K562 (cell line): ENCODE data around the gene GON4L. TPM values are rescaled to one million over a fixed set of nuclear protein-coding genes. Genes with fewer than 3 reads are reported as not detected.

Source experiments
- ATAC-seq: fragments of 200-7000 bp; cut with Tn5 transposase; 3 replicates; pipeline ENCODE4 v1.9.1; 2020; ENCODE audit warnings: moderate library complexity
- BruUV-seq: library from RNA; stranded (reverse); fragments of 400-500 nt; replicated peaks from 2 replicates; lab custom pipeline; 2021; lab: Mats Ljungman, UMichigan
- CTCF ChIA-PET: fragments of 300-600 bp; formaldehyde crosslinking; extraction: SDS; loops from one replicate; lab custom pipeline; 2021; ENCODE audit warnings: low intra/inter-chr PET ratio; lab: Yijun Ruan, JAX
- POLR2A ChIA-PET: fragments of 300-600, 350-650 bp; sonication (Branson Sonifier 250); formaldehyde crosslinking; extraction: SDS; loops from one replicate; lab custom pipeline; 2021; ENCODE audit warnings: antibody characterized with exemption, inconsistent platforms; lab: Yijun Ruan, JAX
- DNase-seq, 4 experiments: peaks; one replicate each; pipeline versions ENCODE4 v3.0.0 to v3.0.0-alpha.2; 2011 to 2018; ENCODE audit warnings: low spot score in 3 of 4, mixed read lengths in 3 of 4; ENCODE audit errors: extremely low read depth in 1 of 4
- FAIRE-seq: peaks from 2 replicates; lab custom pipeline; 2011; peaks lifted over from hg19 to GRCh38; lab: Jason Lieb, UNC
- H2AFZ ChIP-seq: 2 replicates; pipeline ENCODE4 v1.6.0; 2011; ENCODE audit warnings: low read depth, low read length, control low read depth, inconsistent platforms
- H3K27ac ChIP-seq: fragments of 200-600 bp; 3 replicates; pipeline ENCODE4 v1.8.0; 2011; ENCODE audit warnings: low read depth, mild to moderate bottlenecking, control low read depth, inconsistent platforms, low read length, moderate library complexity, mixed read lengths; ENCODE audit errors: extremely low read depth
- H3K27me3 ChIP-seq, 2 experiments: fragments of 300-600 bp in 1 of 2; 2 replicates in 1 of 2; 3 replicates in 1 of 2; pipeline versions ENCODE4 v1.6.0 to v1.8.0; 2011; ENCODE audit warnings: inconsistent platforms in 2 of 2, low read length in 2 of 2, mild to moderate bottlenecking in 1 of 2, mixed read lengths in 1 of 2, moderate library complexity in 1 of 2; ENCODE audit not compliant: control insufficient read depth in 2 of 2, insufficient read depth in 2 of 2
- H3K36me3 ChIP-seq: fragments of 300-600 bp; 3 replicates; pipeline ENCODE4 v1.8.0; 2011; ENCODE audit warnings: mild to moderate bottlenecking, low read length, inconsistent platforms; ENCODE audit not compliant: control insufficient read depth, insufficient read depth
- H3K4me1 ChIP-seq, 2 experiments: fragments of 200-600 bp in 1 of 2; replicated peaks in 1 of 2; 2 replicates in 1 of 2; 3 replicates in 1 of 2; pipeline versions ENCODE4 v1.5.1 to v1.8.0; 2011; ENCODE audit warnings: inconsistent platforms in 2 of 2, low read length in 2 of 2, mild to moderate bottlenecking in 1 of 2, mixed read lengths in 1 of 2, moderate library complexity in 1 of 2; ENCODE audit not compliant: control insufficient read depth in 2 of 2, insufficient read depth in 2 of 2
- H3K4me2 ChIP-seq: 2 replicates; pipeline ENCODE4 v1.6.1; 2011; ENCODE audit warnings: low read length, control low read depth, inconsistent platforms, mixed read lengths; ENCODE audit not compliant: insufficient read depth
- H3K4me3 ChIP-seq: fragments of 200-600 bp; sonication (generic), shearing (Covaris generic); 2 replicates; pipeline ENCODE4 v1.5.1; 2016; ENCODE audit warnings: control low read depth, inconsistent platforms
- H3K79me2 ChIP-seq: fragments of 200-600 bp; 3 replicates; pipeline ENCODE4 v1.8.0; 2011; ENCODE audit warnings: low read length, inconsistent platforms; ENCODE audit not compliant: control insufficient read depth, insufficient read depth
- H3K9ac ChIP-seq, 2 experiments: 2 replicates each; pipeline versions ENCODE4 v1.6.0 to v1.6.1; 2011; ENCODE audit warnings: low read depth in 2 of 2, low read length in 2 of 2, control low read depth in 1 of 2, inconsistent platforms in 1 of 2, mild to moderate bottlenecking in 1 of 2, mixed read lengths in 1 of 2; ENCODE audit not compliant: insufficient read depth in 1 of 2
- H3K9me1 ChIP-seq: one replicate; pipeline ENCODE4 v1.6.0; 2011; ENCODE audit warnings: inconsistent platforms, mild to moderate bottlenecking, low read length, moderate library complexity; ENCODE audit not compliant: control insufficient read depth, insufficient read depth
- H3K9me3 ChIP-seq: replicated peaks from 2 replicates; pipeline ENCODE4 v1.5.1; 2011; ENCODE audit warnings: low read depth, low read length, inconsistent platforms; ENCODE audit not compliant: control insufficient read depth, insufficient read depth
- H4K20me1 ChIP-seq: replicated peaks from 2 replicates; pipeline ENCODE4 v1.6.1; 2011; ENCODE audit warnings: low read length, inconsistent platforms, mixed read lengths; ENCODE audit not compliant: control insufficient read depth, insufficient read depth
- CEBPG ChIP-seq, 3 experiments: fragments of 200-800 bp in 1 of 3; sonication (Bioruptor generic) in 1 of 3; sonication (generic) in 1 of 3; formaldehyde crosslinking in 1 of 3; IDR thresholded peaks in 2 of 3; conservative IDR thresholded peaks in 1 of 3; 2 replicates each; pipeline versions ENCODE4 v1.6.1 to v1.8.0; 2016 to 2022; ENCODE audit warnings: missing compliant biosample characterization in 2 of 3, missing genetic modification characterization in 2 of 3, mild to moderate bottlenecking in 1 of 3, missing genetic modification reagents in 1 of 3
- ETV5 ChIP-seq: sonication (generic); formaldehyde crosslinking; IDR thresholded peaks from 2 replicates; pipeline ENCODE4 v1.4.0; 2020; ENCODE audit warnings: low read depth, mild to moderate bottlenecking, missing genetic modification reagents
- HEY1 ChIP-seq: fragments of 250-450 bp; sonication (Bioruptor Pico); IDR thresholded peaks from 2 replicates; pipeline ENCODE4 v1.5.0; 2020; ENCODE audit warnings: mild to moderate bottlenecking, moderate library complexity, borderline replicate concordance
- HIVEP1 ChIP-seq: fragments of 250-450 bp; sonication (Bioruptor Pico); IDR thresholded peaks from 2 replicates; pipeline ENCODE4 v1.4.0; 2020; ENCODE audit warnings: mild to moderate bottlenecking
- RAD21 ChIP-seq, 2 experiments: fragments of 250-450 bp in 1 of 2; fragments of 450-650 bp in 1 of 2; sonication (Bioruptor Pico) in 1 of 2; formaldehyde crosslinking in 1 of 2; IDR thresholded peaks in 1 of 2; conservative IDR thresholded peaks in 1 of 2; 2 replicates each; pipeline versions ENCODE4 v1.4.0 to v1.8.0; 2020 to 2022; ENCODE audit warnings: mild to moderate bottlenecking in 2 of 2, moderate library complexity in 1 of 2
- RAD51 ChIP-seq: fragments of 450-650 bp; IDR thresholded peaks from 2 replicates; pipeline ENCODE4 v1.7.1; 2016; ENCODE audit warnings: low read depth, mild to moderate bottlenecking, borderline replicate concordance
- TEAD1 ChIP-seq, 2 experiments: fragments of 450-650 bp in 1 of 2; sonication (generic) in 1 of 2; formaldehyde crosslinking; IDR thresholded peaks; 2 replicates each; pipeline versions ENCODE4 v1.4.0 to v1.8.0; 2020 to 2022; ENCODE audit warnings: mild to moderate bottlenecking in 2 of 2, missing genetic modification reagents in 1 of 2
- in situ Hi-C: fragments of 300-500 bp; cut with MboI; formaldehyde crosslinking; loops from 4 replicates; pipeline ENCODE4 v1.15.0; 2018; ENCODE audit warnings: inconsistent platforms, mixed read lengths
- intact Hi-C: fragments of 100-400 bp; cut with micrococcal nuclease; formaldehyde crosslinking; loops from 2 replicates; pipeline ENCODE4 v1.14.2; 2022
- polyA plus RNA-seq, 8 experiments: library from polyadenylated mRNA; depleted of rRNA in 4 of 8; stranded (reverse) in 5 of 8; unstranded in 3 of 8; fragments of >200 nt; fragmentation: Nextera tagmentation in 2 of 8; fragmentation: Illumina TruSeq in 1 of 8; extraction: Ambion mirVana in 2 of 8; extraction: Trizol in 1 of 8; gene quantifications; 2 replicates each; pipeline versions ENCODE4 v1.2.1 to v1.2.3, GENCODE V29; 2011 to 2014; ENCODE audit warnings: inconsistent platforms in 1 of 8, missing spikeins in 1 of 8
- total RNA-seq, 7 experiments: library from RNA; depleted of rRNA in 6 of 7; stranded (reverse); fragments of >200 nt in 6 of 7; fragmentation: Illumina TruSeq in 2 of 7; extraction: Trizol in 2 of 7; gene quantifications; 2 replicates each; pipeline versions ENCODE4 v1.2.1 to v1.2.3, GENCODE V29; 2011 to 2021; ENCODE audit warnings: low replicate concordance in 1 of 7
- TF ChIP-seq, protein P1 (sequence below): fragments of 250-450 bp; sonication (Bioruptor Pico); IDR thresholded peaks from 2 replicates; pipeline ENCODE4 v1.6.1; 2021; ENCODE audit warnings: mild to moderate bottlenecking

GON4L gene
- total and polyA plus RNA-seq, 9 of the 15 experiments (the other 6 are each of a cell fraction or from before 2014, with no cell fraction given): 20.2 to 47.4 (median 33.6) TPM

DNA sequence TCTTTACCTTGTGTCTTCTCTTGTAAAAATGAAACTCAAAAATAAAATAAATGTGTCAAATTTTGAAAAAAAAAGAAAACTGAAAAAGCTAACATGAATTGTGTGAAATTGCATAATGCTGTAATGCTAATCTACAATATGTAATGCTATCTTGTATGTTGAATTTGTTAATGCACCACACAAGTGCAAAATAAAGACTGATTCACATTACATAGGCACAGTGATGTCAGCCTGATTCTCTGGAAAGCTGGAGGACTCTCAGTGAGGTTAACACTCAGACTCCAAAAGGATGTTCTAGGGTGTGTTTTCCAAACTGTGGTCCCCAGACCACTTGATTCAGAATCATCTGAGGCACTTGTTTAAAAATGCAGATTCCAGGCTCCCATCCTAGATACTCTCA, 28.0 kb upstream of the GON4L start:
- Histone ChIP-seq H3K4me2 (no peak overlapping the region), H3K9me3 (no peaks in the 10 kb centered on the region), H2AFZ (peak overlapping the region; percentile 88; the same call in 1 of the 2 replicates), H3K27me3 (no peaks in the 10 kb centered on the region; a peak in 1 of 5 replicates), H3K9ac (no peak overlapping the region), H3K79me2 (no peaks in the 10 kb centered on the region), H3K27ac (no peak overlapping the region), H3K36me3 (no peaks in the 10 kb centered on the region), H4K20me1 (no peaks in the 10 kb centered on the region), H3K4me1 (peaks cover 8 to 23% of the 10 kb centered on the region in 2 experiments; a peak in 4 of 5 replicates), H3K9me1 (no peaks in the 10 kb centered on the region), H3K4me3 (no peak overlapping the region)
- TF ChIP-seq, protein P1, sequence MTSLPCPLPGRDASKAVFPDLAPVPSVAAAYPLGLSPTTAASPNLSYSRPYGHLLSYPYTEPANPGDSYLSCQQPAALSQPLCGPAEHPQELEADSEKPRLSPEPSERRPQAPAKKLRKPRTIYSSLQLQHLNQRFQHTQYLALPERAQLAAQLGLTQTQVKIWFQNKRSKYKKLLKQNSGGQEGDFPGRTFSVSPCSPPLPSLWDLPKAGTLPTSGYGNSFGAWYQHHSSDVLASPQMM (CRISPR knock-in tag): no peak
- TF ChIP-seq CEBPG (CRISPR knock-in tag; IDR thresholded peaks at IDR 0.05) (no peak), CEBPG (tag; conservative IDR thresholded peaks at IDR 0.05 in 1 of 2, IDR thresholded peaks at IDR 0.05 in 1 of 2) (0 out of 4 replicates have a peak, but pooled peaks of 1 of the 2 experiments have one; percentile 24), RAD21 (CRISPR knock-in tag; conservative IDR thresholded peaks at IDR 0.05 in 1 of 2, IDR thresholded peaks at IDR 0.05 in 1 of 2) (no peak), HEY1 (no peak), RAD51 (no peak), TEAD1 (CRISPR knock-in tag; IDR thresholded peaks at IDR 0.05) (no peak), HIVEP1 (CRISPR knock-in tag) (no peak), ETV5 (CRISPR knock-in tag) (no peak)
- in situ Hi-C loops: no loop called here
- ChIA-PET POLR2A (interaction anchor here (1.0 to 2.6 kb wide), 8 partner anchors 8 to 115 kb away, joined by 3 to 14 read pairs (median 3); no protein-coding TSS in a partner anchor), CTCF (no interaction called here)
- intact Hi-C loops: no loop called here
- no TSS peak for BruUV-seq
- ATAC-seq: 0 out of 3 replicates have a peak, but pooled peaks have one; percentile 20
- FAIRE-seq: peak; percentile 46
- DNase-seq: no peak
